Iris pigment epithelial cell (primary cell): ENCODE results near the gene EFCAB11.

Experiments
- DNase-seq: peaks from one replicate; pipeline ENCODE4 v3.0.0-alpha.2; 2011; ENCODE audit warnings: low read depth

Gene EFCAB11

DNA sequence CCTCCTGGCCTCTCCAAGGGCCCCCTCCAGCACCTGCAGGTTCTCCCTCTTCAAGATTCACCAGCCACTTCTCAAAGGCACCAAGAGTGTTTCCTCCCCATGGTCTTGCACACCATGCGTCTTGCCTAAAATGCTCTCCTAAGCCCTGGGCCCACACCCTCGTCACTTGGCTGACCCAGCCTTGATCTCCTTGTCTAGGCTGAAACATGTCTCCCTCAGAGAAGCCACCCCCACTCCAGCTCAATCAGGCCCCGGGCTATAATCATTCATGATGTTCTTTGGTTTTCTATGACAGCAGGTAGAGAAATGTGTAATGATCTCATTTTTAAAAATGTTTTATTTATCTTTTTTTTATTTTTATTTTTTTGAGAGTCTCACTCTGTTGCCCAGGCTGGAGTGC, 88.1 kb downstream of the EFCAB11 start:
- no peak for DNase-seq

DNA sequence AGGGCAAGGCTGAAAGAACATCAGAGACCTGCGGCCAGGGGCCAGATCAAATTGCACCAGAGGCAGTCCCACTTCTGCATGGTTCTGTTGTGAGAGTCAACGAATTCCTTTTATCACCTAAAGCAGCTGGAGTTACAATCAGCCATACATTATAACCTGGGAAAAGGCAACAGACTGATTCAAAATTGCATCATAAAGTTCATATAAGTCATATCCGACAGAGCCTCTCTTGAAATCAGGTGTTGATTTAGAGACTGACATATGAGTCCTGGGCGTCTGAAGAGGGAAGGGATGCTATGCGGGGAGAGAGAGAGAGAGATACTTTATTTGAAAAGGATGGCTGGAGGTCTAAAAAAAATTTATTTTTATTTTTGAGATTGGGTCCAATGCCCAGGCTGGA, 89.4 kb downstream of the EFCAB11 start:
- no peak for DNase-seq

DNA sequence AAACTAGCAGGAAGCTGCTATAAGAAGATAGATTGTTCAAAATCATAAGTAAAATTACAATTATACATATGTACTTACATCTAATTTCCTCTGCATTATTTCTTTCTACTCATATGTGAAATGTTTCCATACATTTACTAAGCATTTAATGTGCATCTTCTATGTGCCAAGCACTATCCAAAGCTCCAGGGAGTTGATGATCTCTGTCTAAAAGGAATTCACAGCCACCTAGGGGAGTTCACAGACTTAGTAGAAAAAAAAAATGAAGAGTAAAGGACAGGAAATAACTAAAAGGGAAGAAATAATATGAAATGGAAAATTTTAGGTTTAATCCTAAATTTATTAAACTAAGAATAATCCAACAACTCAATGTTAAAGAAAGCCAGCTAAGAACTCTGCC, 91.7 kb downstream of the EFCAB11 start:
- DNase-seq: no peak

DNA sequence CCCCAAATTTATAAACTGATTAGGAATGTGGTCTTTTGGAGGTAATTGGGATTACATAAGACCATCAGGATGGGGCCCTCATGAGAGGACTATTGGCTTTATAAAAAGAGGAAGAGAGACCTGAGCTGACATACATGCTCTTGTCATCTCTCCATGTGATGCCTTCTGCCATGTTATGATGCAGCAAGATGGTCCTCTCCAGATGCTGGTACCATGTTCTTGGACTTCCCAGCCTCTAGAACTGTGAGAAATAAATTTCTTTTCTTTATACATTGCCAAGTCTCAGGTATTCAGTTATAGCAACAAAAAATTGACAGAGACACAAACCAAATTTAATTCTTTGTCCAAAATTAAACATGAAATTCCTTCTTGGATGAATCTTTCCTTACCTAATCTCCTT, 92.9 kb downstream of the EFCAB11 start:
- DNase-seq: no peak

GRCh38 chr14:89858089-89858488, 96.4 kb downstream of the EFCAB11 start:
- peak; percentile 23 for DNase-seq

DNA sequence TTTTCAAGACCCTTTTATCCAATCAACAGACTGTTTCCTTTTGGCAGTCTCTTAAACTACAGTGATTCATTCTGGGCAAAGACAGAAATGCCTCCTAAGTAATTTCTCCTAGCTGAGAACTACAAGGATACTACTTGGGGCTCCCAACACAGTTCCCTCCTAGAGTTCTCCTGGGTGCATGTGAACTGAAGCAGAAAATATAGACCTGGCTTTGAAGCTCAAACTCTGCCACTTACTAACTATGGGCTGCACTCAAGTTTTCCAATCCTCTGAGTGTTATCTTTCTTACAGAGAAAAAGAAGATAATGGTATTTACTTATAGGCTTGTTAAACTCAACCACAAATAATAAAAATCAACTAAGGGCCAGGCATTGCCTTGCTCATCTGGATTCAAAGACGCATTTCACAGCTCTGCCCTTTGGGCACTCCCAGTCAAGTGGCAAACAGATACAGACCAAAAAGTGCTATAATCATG, 97.6 kb downstream of the EFCAB11 start:
- peak; percentile 49 for DNase-seq

- DNase-seq: peak; percentile 78
Observed at GRCh38 chr14:89855961-89856656, 98.4 kb downstream of the EFCAB11 start.

DNA sequence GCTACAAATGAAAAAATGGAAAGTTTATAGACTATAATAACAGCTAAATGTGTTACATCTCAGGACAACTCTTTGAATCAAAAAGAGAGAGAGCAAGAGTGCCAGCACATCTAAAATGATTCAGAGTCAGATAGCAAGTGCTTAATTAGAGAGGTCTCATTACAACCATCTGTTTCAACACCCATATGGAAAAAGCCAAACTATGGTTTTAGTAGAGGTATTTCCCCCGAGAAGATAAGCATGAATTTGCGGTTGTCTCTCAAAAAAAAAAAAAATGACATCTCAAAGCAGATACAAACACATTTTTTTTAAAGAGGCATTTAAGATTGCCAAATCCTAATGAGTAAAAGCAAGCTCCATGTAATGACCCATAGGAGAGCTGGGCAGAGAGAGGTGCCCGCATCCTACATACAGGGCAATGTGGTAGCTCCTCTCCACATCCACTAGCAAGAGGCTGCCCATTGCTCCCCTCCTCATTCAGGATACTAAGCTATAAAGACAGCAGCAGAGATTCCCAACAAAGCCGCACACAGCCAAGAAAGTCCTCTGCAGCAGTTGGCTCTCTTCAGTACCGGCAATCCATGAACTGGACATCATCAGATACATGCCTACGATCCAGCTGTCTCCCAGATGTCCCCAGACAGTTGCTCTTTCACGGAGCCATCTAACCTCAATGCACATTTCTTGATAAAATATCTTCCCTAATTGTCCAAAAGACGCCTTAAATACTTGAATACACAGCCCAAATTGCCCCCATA, 100.4 kb downstream of the EFCAB11 start:
- peak; percentile 14 for DNase-seq

- no peak for DNase-seq
Observed at GRCh38 chr14:89851106-89851505, 103.4 kb downstream of the EFCAB11 start.

DNA sequence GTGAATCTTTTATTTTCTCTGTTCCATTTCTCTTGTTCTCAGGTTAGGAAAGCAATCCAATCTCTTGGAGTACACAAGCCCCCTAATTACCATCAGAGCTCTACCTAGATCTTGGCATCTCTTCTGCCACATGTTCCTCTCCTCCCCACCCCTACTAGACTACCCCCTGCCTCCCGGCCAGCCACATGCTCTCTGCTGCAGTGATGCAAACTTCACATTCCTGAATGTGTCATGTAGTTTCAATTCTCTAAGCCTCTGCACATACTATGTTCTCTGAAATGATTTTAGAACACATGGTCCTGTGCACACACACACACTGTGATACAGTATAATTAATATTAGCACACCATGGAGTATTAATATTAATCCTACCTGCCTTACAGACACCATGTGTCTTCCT, 104.6 kb downstream of the EFCAB11 start:
- DNase-seq: peak; percentile 82

GRCh38 chr14:89848165-89848564, 106.4 kb downstream of the EFCAB11 start:
- peak; percentile 23 for DNase-seq

- DNase-seq: peak; percentile 93
Observed at GRCh38 chr14:89845346-89845745, 109.2 kb downstream of the EFCAB11 start.

GRCh38 chr14:89844508-89844907, 110.0 kb downstream of the EFCAB11 start:
- no peak for DNase-seq

DNA sequence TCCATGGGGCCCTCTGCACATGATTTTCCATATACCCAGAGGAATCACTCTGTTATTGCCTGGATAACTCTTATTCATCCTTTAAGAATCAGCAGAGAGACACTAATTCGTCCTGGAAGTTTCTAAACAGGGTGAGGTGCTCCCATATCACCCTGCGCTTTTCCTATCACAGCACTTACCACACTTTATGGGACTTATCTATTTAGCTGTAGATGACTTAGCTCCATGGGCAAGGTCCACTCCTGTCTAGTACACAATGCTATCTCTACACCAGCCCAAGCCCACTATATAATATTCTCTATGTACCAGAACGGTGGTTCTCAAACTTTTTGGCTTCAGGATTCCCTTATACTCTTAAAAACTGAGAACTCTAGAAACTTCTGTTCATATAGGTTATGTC, 111.7 kb downstream of the EFCAB11 start:
- no peak for DNase-seq

DNA sequence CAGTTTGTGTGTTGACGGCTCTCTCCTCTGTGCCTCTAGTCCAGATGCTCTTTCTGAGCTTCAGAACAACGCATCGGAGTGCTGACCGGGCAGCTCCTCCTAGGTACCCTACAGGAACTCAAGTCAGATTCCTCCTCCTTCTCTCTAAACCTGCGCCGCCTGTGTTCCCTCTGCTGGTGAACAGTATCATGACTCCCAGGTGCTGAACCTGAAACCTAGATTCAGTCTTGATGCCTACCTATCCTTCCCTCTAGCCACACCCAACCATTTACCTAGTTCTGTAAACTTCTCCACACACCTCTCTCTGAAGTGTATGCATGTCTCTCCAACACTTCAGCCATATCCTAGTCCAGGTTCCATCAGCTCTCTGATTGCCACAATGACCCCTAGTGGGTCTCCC, 112.7 kb downstream of the EFCAB11 start:
- no peak for DNase-seq

- no peak for DNase-seq
Observed at GRCh38 chr14:89836830-89837469, 117.6 kb downstream of the EFCAB11 start.

- DNase-seq: no peak
Observed at GRCh38 chr14:89833661-89834060, 120.9 kb downstream of the EFCAB11 start.

- no peak for DNase-seq
Observed at GRCh38 chr14:89833120-89833532, 121.4 kb downstream of the EFCAB11 start.

DNA sequence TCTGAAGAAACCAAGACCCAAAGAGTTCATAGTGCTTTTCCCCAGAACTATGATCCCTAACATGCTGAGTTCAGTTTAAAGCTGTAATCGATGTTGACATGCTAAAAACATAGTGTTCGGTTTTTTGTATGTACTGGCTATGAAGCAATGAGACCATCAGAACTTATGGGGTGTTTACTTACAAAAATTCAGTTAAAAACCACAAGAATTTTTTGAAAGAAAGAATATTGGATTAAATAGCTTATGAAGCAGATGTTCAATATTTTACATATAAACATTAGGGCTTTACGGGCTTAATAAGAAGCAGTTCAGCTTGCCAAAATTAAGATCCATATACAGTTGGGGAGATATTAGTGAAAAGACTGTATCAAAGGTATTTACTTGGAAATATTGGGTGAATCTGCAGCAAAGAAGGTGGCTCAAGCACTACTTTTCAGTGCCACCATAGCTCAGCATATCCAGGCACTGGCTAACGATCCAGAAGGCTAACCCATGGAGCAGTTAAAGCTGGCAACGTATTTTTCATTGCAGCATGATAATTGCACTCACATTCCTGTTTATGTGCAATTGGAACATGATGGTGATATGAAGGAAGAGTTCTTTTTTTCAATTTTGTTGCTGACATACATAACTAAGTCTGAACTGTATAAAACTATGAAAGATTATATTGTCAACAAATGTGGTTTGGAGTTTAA, 125.9 kb downstream of the EFCAB11 start:
- peak; percentile 66 for DNase-seq

GRCh38 chr14:89827265-89827664, 127.3 kb downstream of the EFCAB11 start:
- DNase-seq: no peak

DNA sequence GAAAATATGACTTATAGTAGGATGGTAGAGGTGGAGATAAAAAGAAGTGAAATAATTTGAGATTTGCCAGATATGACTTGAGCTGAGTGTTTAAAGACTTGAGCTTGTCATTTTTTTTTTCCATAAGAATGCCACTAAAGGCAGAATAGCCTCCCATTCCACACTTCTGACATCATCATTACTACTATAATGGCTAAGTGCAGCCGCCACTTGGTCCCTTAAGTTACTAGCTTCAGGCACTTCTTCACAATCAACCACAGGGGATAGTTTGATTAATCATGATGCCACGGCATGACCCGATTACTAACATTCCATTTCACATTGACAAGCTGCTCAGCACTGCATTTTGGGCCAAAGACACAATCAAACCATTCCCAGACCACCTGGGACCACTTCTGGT, 127.9 kb downstream of the EFCAB11 start:
- DNase-seq: peak; percentile 18

- DNase-seq: no peak
Observed at GRCh38 chr14:89823743-89824142, 130.8 kb downstream of the EFCAB11 start.
